ENCODE results near the gene SNX2. TPM values are rescaled to one million over a fixed set of nuclear protein-coding genes. Genes with fewer than 3 reads are reported as not detected.
A peak's percentile ranks its signal among the peaks of the same experiment; 100 is the strongest.

Gene SNX2
- total RNA-seq, 1 donor from 2014 or later: 41.0 TPM

DNA sequence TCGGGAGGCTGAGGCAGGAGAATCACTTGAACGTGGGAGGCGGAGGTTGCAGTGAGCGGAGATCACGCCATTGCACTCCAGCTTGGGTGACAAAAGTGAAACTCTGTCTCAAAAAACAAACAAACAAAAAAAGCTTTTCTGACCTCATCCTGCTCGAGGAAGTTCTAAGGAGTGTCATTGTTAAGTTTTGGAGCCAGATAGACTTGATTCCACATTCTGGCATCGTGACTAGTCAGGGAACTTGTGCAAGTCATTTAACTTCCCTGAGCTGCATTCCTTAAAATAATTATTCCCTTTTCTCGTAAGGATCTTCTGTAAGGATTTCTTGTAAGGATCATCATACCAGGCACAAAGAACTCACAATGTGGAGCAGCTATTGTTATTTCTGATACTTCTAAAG is 96.8 kb downstream of the SNX2 start:
- no peak for ATAC-seq (ENCODE audit: poor library complexity)
- intact Hi-C loops (cut with DNase I): no loop called here
- no peak for DNase-seq

DNA sequence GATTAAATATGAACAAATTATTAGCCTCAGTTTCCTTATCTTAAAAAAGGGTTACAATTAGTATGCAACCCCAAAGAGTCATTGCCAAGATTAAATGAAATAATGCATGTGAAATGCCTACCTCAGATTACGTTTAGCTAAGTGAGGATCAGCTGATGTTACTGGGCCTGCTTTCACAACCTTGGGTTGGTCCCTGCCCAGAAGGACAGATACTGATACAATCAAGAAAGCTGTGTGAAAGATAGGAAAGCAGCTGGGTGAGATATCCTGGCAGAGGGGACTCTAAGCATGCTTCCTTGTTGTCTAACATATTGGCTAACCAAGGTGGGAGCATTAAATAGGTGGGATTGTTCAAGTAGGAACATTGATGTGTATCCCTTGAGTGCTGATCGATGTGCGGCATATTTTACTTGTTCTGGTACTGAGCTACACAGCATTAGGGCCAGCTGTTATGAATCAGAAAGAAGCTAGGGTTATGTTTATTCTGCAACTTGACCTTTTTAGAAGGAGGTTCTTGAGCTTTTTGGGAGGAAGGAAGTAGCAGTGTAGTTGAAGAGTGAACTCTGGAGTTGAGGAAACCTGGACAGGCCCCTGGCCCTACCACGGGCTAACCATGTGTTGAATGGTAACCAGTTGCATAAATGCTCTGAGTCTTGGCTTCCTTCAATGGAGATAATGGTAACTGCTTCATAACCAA is 99.4 kb downstream of the SNX2 start:
- ATAC-seq (ENCODE audit: poor library complexity) (no peak), DNase-seq (no peak)
- intact Hi-C loops (cut with DNase I): no loop called here

DNA sequence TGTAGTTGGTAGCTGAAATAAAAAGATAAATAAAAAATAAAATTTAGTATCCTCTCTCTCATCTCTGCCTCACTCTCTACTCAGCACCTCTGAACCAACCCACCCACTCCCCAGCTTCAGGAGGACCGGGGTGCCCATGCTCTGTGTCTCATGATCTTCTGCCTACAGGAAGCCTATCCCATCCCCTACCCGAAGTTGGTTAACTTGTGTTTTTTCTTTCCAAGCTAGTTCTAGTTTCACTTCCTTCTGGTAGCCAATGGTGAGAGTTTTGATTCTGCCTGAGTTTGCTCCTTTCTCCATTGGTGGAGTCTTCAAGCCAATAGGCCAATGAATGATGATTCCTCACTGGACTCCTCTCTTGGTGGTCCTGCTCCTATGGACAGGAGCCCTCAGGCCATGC is 102.6 kb downstream of the SNX2 start:
- ATAC-seq (ENCODE audit: poor library complexity) (peak; percentile 27), DNase-seq (no peak)
- intact Hi-C loops (cut with DNase I): no loop called here

DNA sequence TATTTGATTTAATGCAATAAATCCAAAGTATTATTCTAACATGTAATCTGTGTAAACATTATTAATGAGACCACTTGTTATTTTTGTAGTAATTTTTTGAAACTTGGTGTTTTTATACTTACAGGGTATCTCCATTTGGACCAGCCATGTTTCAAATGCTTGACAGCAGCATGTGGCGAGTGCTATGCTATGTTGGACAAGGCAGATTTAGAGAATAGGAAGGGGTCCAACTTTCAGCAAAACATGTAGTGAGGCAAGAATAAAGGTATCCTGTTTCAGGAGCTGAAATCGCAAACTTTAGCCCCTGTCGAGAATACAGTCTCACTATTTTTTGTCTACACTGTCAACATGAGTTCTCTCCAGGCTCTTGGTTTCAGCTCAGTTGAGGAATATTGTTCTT is 104.2 kb downstream of the SNX2 start:
- ATAC-seq (ENCODE audit: poor library complexity): no peak
- no peak for DNase-seq
- intact Hi-C loops (cut with DNase I): no loop called here

Other genes starting within 250 kb of the SNX2 start
- gene SNX24, start 70.5 kb downstream of the SNX2 start, total RNA-seq: 13.1 TPM